ENCODE results near the gene MED13L. TPM values are rescaled to one million over a fixed set of nuclear protein-coding genes. Genes with fewer than 3 reads are reported as not detected.
A peak's percentile ranks its signal among the peaks of the same experiment; 100 is the strongest.

The MED13L gene
- total RNA-seq, 2 experiments from 2014 or later = 74.7 to 76.9 TPM

DNA sequence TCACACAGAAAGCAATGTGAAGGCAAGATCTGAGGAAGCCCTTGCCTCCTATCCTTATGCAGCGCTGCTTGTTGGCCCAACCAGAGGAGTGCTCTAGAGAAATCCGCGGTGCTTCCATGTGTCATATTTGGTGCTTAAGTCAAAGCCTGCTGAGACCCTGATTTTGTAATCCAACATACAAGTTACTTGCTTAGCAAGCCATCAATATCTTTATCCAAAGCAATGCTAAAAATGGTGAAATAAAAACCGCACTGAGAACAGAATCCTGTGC lies 250.0 kb downstream of the MED13L start:
- no peaks in the 10 kb centered on the region for H3K27me3 Mint-ChIP-seq (ENCODE audit: low read depth)
- H3K27ac Mint-ChIP-seq = no peak overlapping the region
- no peak overlapping the region for H3K4me3 Mint-ChIP-seq
- ATAC-seq (no peak), DNase-seq (no peak)
- peaks cover 8% of the 10 kb centered on the region for H3K4me1 Mint-ChIP-seq (ENCODE audit: low read depth)
- POLR2A ChIA-PET = no interaction called here
- H3K9me3 Mint-ChIP-seq (ENCODE audit: insufficient read depth) = no peaks in the 10 kb centered on the region
- peaks cover 1% of the 10 kb centered on the region for H3K36me3 Mint-ChIP-seq (ENCODE audit: low read depth)
- CTCF ChIA-PET = no interaction called here

DNA sequence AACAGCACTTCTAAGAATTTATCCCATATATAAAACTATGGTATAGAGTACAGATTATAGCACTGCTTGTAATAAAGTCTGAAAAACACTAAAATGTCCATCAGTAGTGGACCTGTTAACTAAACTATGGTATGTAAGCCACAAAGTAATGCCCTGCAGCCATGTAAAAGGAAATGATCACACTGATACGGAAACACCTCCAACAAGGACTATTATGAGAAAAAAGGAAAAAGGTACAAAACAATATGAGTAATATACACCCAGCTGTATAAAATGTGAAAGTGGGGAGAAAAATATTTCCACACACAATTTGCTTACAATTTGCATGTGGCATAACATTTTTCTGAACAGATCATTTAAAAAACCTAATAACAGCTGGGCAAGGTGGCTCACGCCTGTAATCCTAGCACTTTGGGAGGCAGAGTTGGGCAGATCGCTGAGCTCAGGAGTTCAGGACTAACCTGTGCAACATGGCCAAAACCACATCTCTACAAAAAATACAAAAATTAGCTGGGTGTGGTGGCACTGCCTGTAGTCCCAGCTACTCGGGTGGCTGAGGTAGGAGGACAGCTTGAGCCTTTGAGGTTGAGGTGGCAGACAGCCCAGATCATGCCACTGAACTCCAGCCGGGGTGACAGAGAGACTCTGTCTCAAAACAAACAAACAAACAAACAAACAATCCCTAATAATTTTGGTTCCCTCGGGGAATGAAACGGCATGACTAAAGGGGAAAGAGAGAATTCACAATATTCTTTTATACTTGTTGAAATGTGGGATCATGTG lies 250.5 kb downstream of the MED13L start:
- ATAC-seq = no peak
- H3K27me3 Mint-ChIP-seq (ENCODE audit: low read depth) = no peaks in the 10 kb centered on the region
- no peak overlapping the region for H3K27ac Mint-ChIP-seq
- ChIA-PET CTCF (no interaction called here), POLR2A (no interaction called here)
- DNase-seq = no peak
- H3K9me3 Mint-ChIP-seq (ENCODE audit: insufficient read depth) = no peaks in the 10 kb centered on the region
- H3K4me1 Mint-ChIP-seq (ENCODE audit: low read depth) = peaks cover 8% of the 10 kb centered on the region
- H3K4me3 Mint-ChIP-seq = no peak overlapping the region
- peaks cover 1% of the 10 kb centered on the region for H3K36me3 Mint-ChIP-seq (ENCODE audit: low read depth)

DNA sequence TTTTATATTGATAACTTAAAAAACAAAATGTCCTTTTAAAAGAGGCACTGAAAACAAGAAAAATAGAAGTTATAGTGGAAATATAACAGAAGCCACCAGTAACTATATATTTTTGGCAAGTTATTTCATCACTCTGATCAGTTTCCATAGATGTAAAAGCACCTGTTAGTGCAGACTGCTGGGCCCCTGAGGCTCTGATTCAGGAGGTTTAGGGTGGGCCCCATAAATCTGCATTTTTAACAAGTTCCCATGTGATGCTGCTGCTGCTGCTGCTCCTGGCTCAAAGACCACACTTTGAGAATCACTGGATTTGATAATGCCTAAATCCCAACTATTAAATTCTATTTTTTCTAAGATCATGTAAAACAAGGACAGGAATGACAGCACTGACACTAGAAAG lies 251.1 kb downstream of the MED13L start:
- Mint-ChIP-seq H3K4me3 (no peak overlapping the region), H3K27me3 (ENCODE audit: low read depth) (no peaks in the 10 kb centered on the region), H3K9me3 (ENCODE audit: insufficient read depth) (no peaks in the 10 kb centered on the region), H3K36me3 (ENCODE audit: low read depth) (peaks cover 1% of the 10 kb centered on the region), H3K27ac (no peak overlapping the region), H3K4me1 (ENCODE audit: low read depth) (peaks cover 8% of the 10 kb centered on the region)
- ATAC-seq = no peak
- no peak for DNase-seq
- CTCF ChIA-PET = no interaction called here
- POLR2A ChIA-PET = no interaction called here

DNA sequence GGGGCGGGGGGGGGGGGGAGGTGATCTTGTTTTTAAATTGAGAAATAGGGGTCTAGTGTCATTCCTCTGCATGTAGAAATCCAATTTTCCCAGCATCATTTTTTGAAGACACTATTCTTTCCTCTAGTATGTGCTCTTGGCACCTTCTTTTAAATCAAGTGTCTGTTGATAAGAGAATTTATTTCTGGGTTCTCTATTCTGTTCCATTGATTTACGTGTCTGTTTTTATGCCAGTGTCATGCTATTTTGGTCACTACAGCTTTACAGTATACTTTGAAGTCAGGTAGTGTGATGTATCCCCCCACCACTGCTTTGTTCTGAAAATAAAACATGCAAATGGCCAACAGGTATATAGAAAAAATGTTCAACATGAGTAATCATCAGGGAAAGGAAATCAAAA lies 252.7 kb downstream of the MED13L start:
- no peak overlapping the region for H3K27ac Mint-ChIP-seq
- CTCF ChIA-PET = no interaction called here
- ATAC-seq (no peak), DNase-seq (no peak)
- POLR2A ChIA-PET = no interaction called here
- no peaks in the 10 kb centered on the region for H3K36me3 Mint-ChIP-seq (ENCODE audit: low read depth)
- H3K4me1 Mint-ChIP-seq (ENCODE audit: low read depth) = peaks cover 8% of the 10 kb centered on the region
- no peaks in the 10 kb centered on the region for H3K9me3 Mint-ChIP-seq (ENCODE audit: insufficient read depth)
- no peaks in the 10 kb centered on the region for H3K27me3 Mint-ChIP-seq (ENCODE audit: low read depth)
- no peak overlapping the region for H3K4me3 Mint-ChIP-seq

DNA sequence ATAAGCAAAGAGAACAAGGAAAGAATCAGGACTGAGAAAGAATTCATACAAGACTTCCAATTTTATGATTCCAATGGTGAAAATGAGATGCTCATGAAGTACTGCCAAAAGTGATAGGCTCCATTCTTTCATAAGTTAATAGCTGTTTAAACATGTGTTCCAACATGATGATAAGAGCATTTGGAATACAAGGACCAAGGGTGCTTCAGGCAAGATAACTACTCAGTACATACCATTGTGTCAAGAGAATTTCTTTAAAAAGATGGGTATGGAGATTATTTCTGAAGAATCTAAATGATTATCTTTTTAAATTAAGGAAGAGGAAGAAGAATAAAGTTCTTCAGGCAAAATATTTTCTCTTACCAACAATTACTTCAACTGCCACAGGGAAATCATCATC lies 258.1 kb downstream of the MED13L start:
- Mint-ChIP-seq H3K27ac (no peak overlapping the region), H3K9me3 (ENCODE audit: insufficient read depth) (no peaks in the 10 kb centered on the region)

DNA sequence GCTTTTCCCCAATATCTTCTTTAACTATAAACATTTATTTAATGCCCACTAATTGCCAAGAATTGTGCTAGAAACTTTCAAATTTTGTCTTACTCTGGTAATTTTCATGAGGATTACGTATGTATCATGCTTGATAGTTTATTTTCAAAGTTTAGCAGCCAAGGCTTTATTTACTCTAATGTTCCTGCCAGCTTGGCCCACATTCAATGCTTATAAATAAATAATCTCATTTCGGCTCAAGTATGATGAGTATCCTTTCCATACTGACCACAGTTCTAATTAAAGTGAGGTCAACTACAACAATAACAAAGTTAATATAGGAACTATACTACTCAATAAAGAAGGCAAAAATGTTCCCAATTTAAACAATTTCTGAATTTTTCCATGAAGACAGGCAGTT lies 259.2 kb downstream of the MED13L start:
- no peaks in the 10 kb centered on the region for H3K27me3 Mint-ChIP-seq (ENCODE audit: low read depth)
- POLR2A ChIA-PET = no interaction called here
- DNase-seq = no peak
- CTCF ChIA-PET = no interaction called here
- H3K4me1 Mint-ChIP-seq (ENCODE audit: low read depth) = no peaks in the 10 kb centered on the region
- peaks cover 23% of the 10 kb centered on the region for H3K36me3 Mint-ChIP-seq (ENCODE audit: low read depth)
- H3K4me3 Mint-ChIP-seq = no peak overlapping the region
- no peak for ATAC-seq
- no peaks in the 10 kb centered on the region for H3K9me3 Mint-ChIP-seq (ENCODE audit: insufficient read depth)
- no peak overlapping the region for H3K27ac Mint-ChIP-seq

More for the DNA sequence above, 258.1 kb downstream of the MED13L start:
- ATAC-seq (no peak), DNase-seq (no peak)
- ChIA-PET POLR2A (no interaction called here), CTCF (no interaction called here)
- Mint-ChIP-seq H3K4me1 (ENCODE audit: low read depth) (no peaks in the 10 kb centered on the region), H3K4me3 (no peak overlapping the region), H3K36me3 (ENCODE audit: low read depth) (peaks cover 21% of the 10 kb centered on the region), H3K27me3 (ENCODE audit: low read depth) (no peaks in the 10 kb centered on the region)

DNA sequence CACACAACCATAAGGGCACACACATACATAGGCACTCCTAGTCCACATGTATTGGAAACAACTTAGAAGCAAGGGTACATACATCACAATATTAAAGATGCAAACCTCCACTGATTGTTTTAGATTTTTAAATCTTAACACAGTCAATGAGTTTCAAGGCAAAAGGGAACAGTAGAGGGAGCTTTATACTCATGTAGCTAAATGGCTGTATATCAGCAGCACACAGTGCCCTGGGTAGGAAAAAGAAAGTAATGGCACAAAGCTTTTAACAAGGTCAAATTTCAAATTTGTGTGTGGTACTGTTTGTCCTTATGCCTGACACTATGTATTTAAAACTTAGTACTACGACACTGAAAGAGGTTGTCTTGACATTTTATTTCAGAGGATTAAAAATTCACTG lies 262.0 kb downstream of the MED13L start:
- peaks cover 37% of the 10 kb centered on the region for H3K36me3 Mint-ChIP-seq (ENCODE audit: low read depth)
- POLR2A ChIA-PET = no interaction called here
- H3K27ac Mint-ChIP-seq = no peak overlapping the region
- H3K4me1 Mint-ChIP-seq (ENCODE audit: low read depth) = no peaks in the 10 kb centered on the region
- no peak for DNase-seq
- H3K27me3 Mint-ChIP-seq (ENCODE audit: low read depth) = no peaks in the 10 kb centered on the region
- CTCF ChIA-PET = interaction anchor here (0.7 to 2.7 kb wide), 12 partner anchors 13 to 693 kb away, joined by 3 to 11 read pairs (median 4); no protein-coding TSS in a partner anchor
- ATAC-seq = peak; percentile 74
- no peaks in the 10 kb centered on the region for H3K9me3 Mint-ChIP-seq (ENCODE audit: insufficient read depth)
- H3K4me3 Mint-ChIP-seq = no peak overlapping the region

DNA sequence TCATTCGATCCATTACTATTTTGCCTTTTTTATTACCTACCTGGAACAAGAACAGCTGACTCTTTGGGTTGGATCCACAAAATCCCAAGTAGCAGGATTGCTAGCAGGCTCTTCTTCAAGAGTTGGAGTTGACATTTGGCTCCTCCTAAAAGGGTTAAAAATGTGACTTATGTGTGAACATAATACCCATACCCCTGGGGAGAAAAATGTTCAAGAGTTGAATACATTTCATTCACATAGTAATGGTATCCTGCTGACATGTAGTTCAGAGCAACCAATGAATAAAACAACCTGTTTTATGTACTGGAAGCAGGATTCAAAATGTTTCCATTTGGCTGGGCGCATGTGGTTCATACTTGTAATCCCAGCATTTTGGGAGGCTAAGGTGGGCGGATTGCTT lies 264.7 kb downstream of the MED13L start:
- POLR2A ChIA-PET = interaction anchor here (0.7 kb wide), 1 partner anchor 30 kb away, joined by 3 read pairs; no protein-coding TSS in a partner anchor
- Mint-ChIP-seq H3K36me3 (ENCODE audit: low read depth) (peaks cover 38% of the 10 kb centered on the region), H3K9me3 (ENCODE audit: insufficient read depth) (no peaks in the 10 kb centered on the region), H3K27me3 (ENCODE audit: low read depth) (no peaks in the 10 kb centered on the region), H3K4me1 (ENCODE audit: low read depth) (no peaks in the 10 kb centered on the region), H3K27ac (no peak overlapping the region), H3K4me3 (no peak overlapping the region)
- CTCF ChIA-PET = interaction anchor here (1.4 kb wide), 1 partner anchor 130 kb away, joined by 3 read pairs; no protein-coding TSS in a partner anchor
- no peak for DNase-seq
- ATAC-seq = no peak

DNA sequence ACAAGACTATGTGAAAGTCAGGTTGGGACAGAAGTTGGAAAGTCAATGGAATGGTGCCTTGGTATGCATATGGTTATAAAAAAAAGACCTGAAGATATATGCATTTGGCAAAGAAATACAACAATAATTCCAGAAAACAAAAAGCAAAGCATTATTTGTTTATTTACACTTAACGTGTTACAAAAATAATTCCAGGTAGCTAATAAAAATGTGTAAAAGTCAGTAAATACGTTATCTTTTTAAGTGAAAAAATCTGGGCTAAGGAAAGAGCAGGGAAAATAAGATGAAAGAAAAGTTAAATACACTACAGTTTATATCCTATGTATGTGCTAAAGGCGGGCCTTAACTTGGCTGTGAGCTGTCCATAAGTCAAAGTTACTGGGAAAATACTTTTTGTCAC lies 266.3 kb downstream of the MED13L start:
- POLR2A ChIA-PET = no interaction called here
- DNase-seq (no peak), ATAC-seq (no peak)
- Mint-ChIP-seq H3K27me3 (ENCODE audit: low read depth) (no peaks in the 10 kb centered on the region), H3K4me3 (no peak overlapping the region), H3K27ac (no peak overlapping the region), H3K9me3 (ENCODE audit: insufficient read depth) (no peaks in the 10 kb centered on the region), H3K4me1 (ENCODE audit: low read depth) (no peaks in the 10 kb centered on the region), H3K36me3 (ENCODE audit: low read depth) (peaks cover 38% of the 10 kb centered on the region)
- CTCF ChIA-PET = interaction anchor here (0.6 to 1.0 kb wide), 2 partner anchors 225 to 698 kb away, joined by 3 read pairs; no protein-coding TSS in a partner anchor

DNA sequence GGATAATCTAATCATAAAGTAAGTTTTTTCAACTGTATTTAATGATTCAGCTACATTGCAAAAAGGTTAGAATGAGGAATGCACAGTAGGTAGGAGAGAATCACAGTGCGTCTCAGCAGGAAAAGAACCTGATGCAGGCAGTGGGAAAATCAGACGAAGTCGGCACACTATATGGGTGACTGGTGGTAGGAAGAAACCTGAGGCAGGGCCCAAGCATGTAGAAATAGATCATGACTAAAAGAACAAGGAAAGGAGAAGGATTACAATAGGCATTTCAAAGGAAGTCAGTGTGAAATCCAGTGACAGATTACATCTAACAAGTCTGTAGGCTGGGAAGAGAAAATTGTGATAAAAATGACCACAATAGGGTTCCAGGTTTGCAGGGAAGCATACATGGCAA lies 267.0 kb downstream of the MED13L start:
- Mint-ChIP-seq H3K36me3 (ENCODE audit: low read depth) (peaks cover 45% of the 10 kb centered on the region), H3K9me3 (ENCODE audit: insufficient read depth) (no peaks in the 10 kb centered on the region), H3K4me3 (no peak overlapping the region), H3K27me3 (ENCODE audit: low read depth) (no peaks in the 10 kb centered on the region), H3K27ac (no peak overlapping the region), H3K4me1 (ENCODE audit: low read depth) (no peaks in the 10 kb centered on the region)
- ATAC-seq (no peak), DNase-seq (no peak)
- ChIA-PET CTCF (no interaction called here), POLR2A (no interaction called here)

DNA sequence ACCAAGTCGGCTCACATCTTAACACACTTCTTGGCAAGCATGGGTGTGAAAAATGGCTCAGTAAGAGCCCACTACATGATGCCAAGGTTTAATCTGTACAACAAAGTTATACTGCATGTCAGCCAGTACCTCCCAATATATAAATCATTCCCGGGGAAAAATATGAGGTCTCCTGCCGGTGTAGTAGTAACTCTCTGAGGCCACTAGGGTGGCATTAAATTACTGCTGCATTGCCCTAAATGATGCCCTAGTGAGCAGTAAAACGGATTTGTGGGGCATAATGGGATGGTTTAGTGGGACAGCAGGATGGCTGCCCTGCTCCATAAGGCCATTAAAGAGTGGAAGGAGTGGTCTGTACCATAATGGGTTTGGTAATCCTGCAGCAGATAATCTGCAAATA lies 267.7 kb downstream of the MED13L start:
- Mint-ChIP-seq H3K36me3 (ENCODE audit: low read depth) (peaks cover 40% of the 10 kb centered on the region), H3K4me3 (no peak overlapping the region), H3K4me1 (ENCODE audit: low read depth) (no peaks in the 10 kb centered on the region), H3K27ac (no peak overlapping the region), H3K9me3 (ENCODE audit: insufficient read depth) (no peaks in the 10 kb centered on the region), H3K27me3 (ENCODE audit: low read depth) (no peaks in the 10 kb centered on the region)
- ChIA-PET CTCF (no interaction called here), POLR2A (no interaction called here)
- ATAC-seq = no peak
- no peak for DNase-seq

DNA sequence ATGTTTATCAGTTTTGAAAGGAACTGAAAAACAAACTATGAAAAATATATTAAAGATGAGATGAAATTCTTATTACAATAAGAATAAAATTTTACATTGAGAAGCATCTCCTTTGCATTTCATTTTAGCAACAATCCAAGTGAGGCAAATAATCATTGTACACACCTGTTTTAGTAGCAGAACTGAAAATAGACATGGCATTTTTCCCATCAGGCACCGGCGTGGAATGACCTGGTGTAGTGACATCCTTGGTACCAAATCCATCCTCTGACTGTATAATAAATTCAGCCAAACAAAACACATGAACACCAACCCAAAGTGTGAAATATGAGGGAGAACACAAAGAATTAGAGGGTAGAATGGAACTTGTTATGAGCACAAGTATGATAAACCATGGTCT lies 271.4 kb downstream of the MED13L start:
- Mint-ChIP-seq H3K9me3 (ENCODE audit: insufficient read depth) (no peaks in the 10 kb centered on the region), H3K27ac (no peak overlapping the region), H3K4me1 (ENCODE audit: low read depth) (no peaks in the 10 kb centered on the region), H3K27me3 (ENCODE audit: low read depth) (no peaks in the 10 kb centered on the region), H3K4me3 (no peak overlapping the region), H3K36me3 (ENCODE audit: low read depth) (peaks cover 39% of the 10 kb centered on the region)
- ChIA-PET CTCF (no interaction called here), POLR2A (no interaction called here)
- DNase-seq = no peak
- ATAC-seq = no peak

All from activated CD8-positive, alpha-beta T cell treated with anti-CD3 and anti-CD28 coated beads, Interleukin-2, amount 10 ng/mL, durations not matched to agents 7 days and 5 days (primary cell).